ENCODE results near the gene SLC35A3. TPM values are rescaled to one million over a fixed set of nuclear protein-coding genes. Genes with fewer than 3 reads are reported as not detected.

The SLC35A3 gene
- polyA plus RNA-seq, 1 experiment, result 12.6 TPM

GRCh38 chr1:100027212-100027611, 57.4 kb downstream of the SLC35A3 start:
- CTCF ChIA-PET, result no interaction called here
- Histone ChIP-seq H3K27ac (ENCODE audit: low read depth, low read length) (no peak overlapping the region), H3K4me3 (ENCODE audit: low read depth, low read length) (no peak overlapping the region), H3K9me3 (ENCODE audit: control insufficient read depth, insufficient read depth, low read length) (no peaks in the 10 kb centered on the region), H3K27me3 (ENCODE audit: control insufficient read depth, insufficient read depth, low read length) (no peaks in the 10 kb centered on the region)
- POLR2A ChIA-PET, result no interaction called here
- no peak for DNase-seq (ENCODE audit: low read depth, low spot score)
- no peak for TF ChIP-seq CTCF (IDR thresholded peaks at IDR 0.05; ENCODE audit: low read depth, low read length)

- no peak for TF ChIP-seq CTCF (IDR thresholded peaks at IDR 0.05; ENCODE audit: low read depth, low read length)
- H3K4me3 ChIP-seq (ENCODE audit: low read depth, low read length), result no peak overlapping the region
- POLR2A ChIA-PET, result no interaction called here
- no peaks in the 10 kb centered on the region for H3K27me3 ChIP-seq (ENCODE audit: control insufficient read depth, insufficient read depth, low read length)
- DNase-seq (ENCODE audit: low read depth, low spot score), result no peak
- no peaks in the 10 kb centered on the region for H3K9me3 ChIP-seq (ENCODE audit: control insufficient read depth, insufficient read depth, low read length)
- H3K27ac ChIP-seq (ENCODE audit: low read depth, low read length), result no peak overlapping the region
- CTCF ChIA-PET, result no interaction called here
Measured at GRCh38 chr1:100028765-100029164, 59.0 kb downstream of the SLC35A3 start.

GRCh38 chr1:100034470-100034869, 64.7 kb downstream of the SLC35A3 start:
- peak; percentile 42 for TF ChIP-seq CTCF (IDR thresholded peaks at IDR 0.05; ENCODE audit: low read depth, low read length)
- CTCF ChIA-PET, result interaction anchor here (0.9 kb wide), 1 partner anchor 425 kb away, joined by 3 read pairs; no protein-coding TSS in a partner anchor
- peak; percentile 11 for DNase-seq (ENCODE audit: low read depth, low spot score)
- no peaks in the 10 kb centered on the region for H3K27me3 ChIP-seq (ENCODE audit: control insufficient read depth, insufficient read depth, low read length)
- no peaks in the 10 kb centered on the region; the same call in 1 of the 2 replicates for H3K9me3 ChIP-seq (ENCODE audit: control insufficient read depth, insufficient read depth, low read length)
- no peak overlapping the region for H3K4me3 ChIP-seq (ENCODE audit: low read depth, low read length)
- no peak overlapping the region for H3K27ac ChIP-seq (ENCODE audit: low read depth, low read length)
- POLR2A ChIA-PET, result no interaction called here

GRCh38 chr1:100035214-100035613, 65.4 kb downstream of the SLC35A3 start:
- POLR2A ChIA-PET, result no interaction called here
- no peaks in the 10 kb centered on the region; the same call in 1 of the 2 replicates for H3K9me3 ChIP-seq (ENCODE audit: control insufficient read depth, insufficient read depth, low read length)
- no peak for TF ChIP-seq CTCF (IDR thresholded peaks at IDR 0.05; ENCODE audit: low read depth, low read length)
- no peak overlapping the region for H3K4me3 ChIP-seq (ENCODE audit: low read depth, low read length)
- H3K27ac ChIP-seq (ENCODE audit: low read depth, low read length), result no peak overlapping the region
- CTCF ChIA-PET, result no interaction called here
- H3K27me3 ChIP-seq (ENCODE audit: control insufficient read depth, insufficient read depth, low read length), result no peaks in the 10 kb centered on the region
- DNase-seq (ENCODE audit: low read depth, low spot score), result no peak

- POLR2A ChIA-PET, result interaction anchor here (0.6 to 1.5 kb wide), 6 partner anchors 12 to 315 kb away, joined by 3 to 7 read pairs (median 4); partner anchors contain the start of genes CDC14A and SLC35A3
- Histone ChIP-seq H3K27me3 (ENCODE audit: control insufficient read depth, insufficient read depth, low read length) (no peaks in the 10 kb centered on the region), H3K27ac (ENCODE audit: low read depth, low read length) (no peak overlapping the region), H3K9me3 (ENCODE audit: control insufficient read depth, insufficient read depth, low read length) (no peaks in the 10 kb centered on the region; the same call in 1 of the 2 replicates), H3K4me3 (ENCODE audit: low read depth, low read length) (peak overlapping the region; percentile 86)
- TF ChIP-seq CTCF (IDR thresholded peaks at IDR 0.05; ENCODE audit: low read depth, low read length), result no peak
- CTCF ChIA-PET, result interaction anchor here (0.8 kb wide), 1 partner anchor 114 kb away, joined by 3 read pairs; no protein-coding TSS in a partner anchor
- DNase-seq (ENCODE audit: low read depth, low spot score), result no peak
Measured at GRCh38 chr1:100036718-100037655, 67.2 kb downstream of the SLC35A3 start.
